GM12878 (cell line): ENCODE measurements around the gene SPACA1. TPM values are rescaled to one million over a fixed set of nuclear protein-coding genes. Genes with fewer than 3 reads are reported as not detected.

Experiments
- ATAC-seq: fragments of 200-7000 bp; cut with Tn5 transposase; 3 replicates; pipeline ENCODE4 v1.9.1; 2020; ENCODE audit warnings: mild to moderate bottlenecking, moderate library complexity
- BruUV-seq: library from RNA; stranded (reverse); fragments of 400-500 nt; replicated peaks from 2 replicates; lab custom pipeline; 2021; lab: Mats Ljungman, UMichigan
- CTCF ChIA-PET: fragments of 300-600 bp; sonication (Branson Sonifier 250); formaldehyde crosslinking; extraction: SDS; loops from one replicate; lab custom pipeline; 2021; ENCODE audit warnings: inconsistent platforms; lab: Yijun Ruan, JAX
- POLR2A ChIA-PET: fragments of 350-600 bp; formaldehyde crosslinking; extraction: SDS; loops from one replicate; lab custom pipeline; 2021; ENCODE audit warnings: inconsistent platforms; lab: Charles Lee
- RAD21 ChIA-PET: fragments of 300-600 bp; sonication (Branson Sonifier 250); formaldehyde crosslinking; loops from one replicate; lab custom pipeline; 2023; ENCODE audit warnings: antibody characterized with exemption; ENCODE audit not compliant: unreplicated experiment; lab: Charles Lee
- SMC1A ChIA-PET: fragments of 300-600 bp; sonication (Branson Sonifier 250); formaldehyde crosslinking; loops from one replicate; lab custom pipeline; 2023; ENCODE audit not compliant: unreplicated experiment, uncharacterized antibody; lab: Charles Lee
- DNase-seq: peaks from one replicate; pipeline ENCODE4 v3.0.0-alpha.2; 2011; ENCODE audit warnings: low read depth, low spot score
- FAIRE-seq: peaks from 3 replicates; lab custom pipeline; 2011; peaks lifted over from hg19 to GRCh38; lab: Jason Lieb, UNC
- H2AFZ ChIP-seq: 2 replicates; pipeline ENCODE4 v1.6.0; 2011; ENCODE audit warnings: low read depth, low read length, control low read depth; ENCODE audit not compliant: control insufficient read depth
- H3K27ac ChIP-seq: 2 replicates; pipeline ENCODE4 v1.5.1; 2011; ENCODE audit warnings: control low read depth; ENCODE audit not compliant: control insufficient read depth, insufficient read depth
- H3K27me3 ChIP-seq, 2 experiments: replicated peaks in 1 of 2; 2 replicates each; pipeline versions ENCODE4 v1.6.0 to v1.6.1; 2011; ENCODE audit warnings: low read length in 1 of 2; ENCODE audit not compliant: control insufficient read depth in 2 of 2, insufficient read depth in 2 of 2
- H3K36me3 ChIP-seq, 2 experiments: 2 replicates each; pipeline ENCODE4 v1.5.1; 2011; ENCODE audit warnings: low read length in 1 of 2; ENCODE audit not compliant: control insufficient read depth in 2 of 2, insufficient read depth in 2 of 2
- H3K4me1 ChIP-seq: 2 replicates; pipeline ENCODE4 v1.6.1; 2011; ENCODE audit warnings: mild to moderate bottlenecking, low read length, moderate library complexity, mixed read lengths; ENCODE audit not compliant: control insufficient read depth, insufficient read depth
- H3K4me2 ChIP-seq: 2 replicates; pipeline ENCODE4 v1.6.0; 2011; ENCODE audit warnings: control low read depth; ENCODE audit not compliant: control insufficient read depth, insufficient read depth
- H3K4me3 ChIP-seq: fragments of 200-600 bp; sonication (generic); 2 replicates; pipeline ENCODE4 v1.5.1; 2016
- H3K79me2 ChIP-seq: 2 replicates; pipeline ENCODE4 v1.6.0; 2011; ENCODE audit warnings: low read length; ENCODE audit not compliant: control insufficient read depth, insufficient read depth
- H3K9ac ChIP-seq: 2 replicates; pipeline ENCODE4 v1.8.0; 2011; ENCODE audit warnings: low read length, control low read depth, mixed read lengths; ENCODE audit not compliant: control insufficient read depth, insufficient read depth
- H3K9me3 ChIP-seq: replicated peaks from 3 replicates; pipeline ENCODE4 v1.5.1; 2011; ENCODE audit warnings: mild to moderate bottlenecking, low read length; ENCODE audit not compliant: control insufficient read depth, insufficient read depth
- H4K20me1 ChIP-seq: 2 replicates; pipeline ENCODE4 v1.6.0; 2011; ENCODE audit not compliant: control insufficient read depth, insufficient read depth
- BRCA1 ChIP-seq: IDR thresholded peaks from 2 replicates; pipeline ENCODE4 v1.6.1; 2011; ENCODE audit warnings: low read depth, low read length, improper control_type of control experiment
- CREM ChIP-seq: IDR thresholded peaks from 2 replicates; pipeline ENCODE4 v1.6.1; 2014; ENCODE audit warnings: antibody characterized with exemption, low read depth
- E2F4 ChIP-seq: IDR thresholded peaks from 2 replicates; pipeline ENCODE4 v1.6.1; 2012; ENCODE audit warnings: low read depth, low read length, improper control_type of control experiment
- ELK1 ChIP-seq: IDR thresholded peaks from 2 replicates; pipeline ENCODE4 v1.6.1; 2012; ENCODE audit warnings: low read depth, low read length, improper control_type of control experiment
- FOXM1 ChIP-seq: IDR thresholded peaks from 2 replicates; pipeline ENCODE4 v1.6.1; 2012; ENCODE audit warnings: low read depth, mild to moderate bottlenecking, inconsistent platforms, low read length, moderate library complexity
- JUNB ChIP-seq: IDR thresholded peaks from 2 replicates; pipeline ENCODE4 v1.6.1; 2016; ENCODE audit warnings: antibody characterized with exemption, mild to moderate bottlenecking
- MEF2B ChIP-seq: fragments of 450-650 bp; IDR thresholded peaks from 2 replicates; pipeline ENCODE4 v1.6.1; 2018; ENCODE audit warnings: mild to moderate bottlenecking, moderate library complexity; ENCODE audit not compliant: partially characterized antibody, poor library complexity, severe bottlenecking
- MTA2 ChIP-seq: fragments of 450-650 bp; IDR thresholded peaks from 2 replicates; pipeline ENCODE4 v1.6.1; 2016; ENCODE audit warnings: low read depth, mild to moderate bottlenecking, moderate library complexity
- MTA3 ChIP-seq: IDR thresholded peaks from 2 replicates; pipeline ENCODE4 v1.6.1; 2012; ENCODE audit warnings: low read length, inconsistent platforms, borderline replicate concordance
- NR2C2 ChIP-seq: IDR thresholded peaks from 2 replicates; pipeline ENCODE4 v1.6.1; 2011; ENCODE audit warnings: borderline replicate concordance, low read depth; ENCODE audit not compliant: control insufficient read depth, insufficient read length
- PKNOX1 ChIP-seq: fragments of 450-650 bp; IDR thresholded peaks from 2 replicates; pipeline ENCODE4 v1.6.1; 2016; ENCODE audit warnings: mild to moderate bottlenecking
- PML ChIP-seq: IDR thresholded peaks from 2 replicates; pipeline ENCODE4 v1.6.1; 2012; ENCODE audit warnings: low read length, inconsistent platforms
- POLR2AphosphoS2 ChIP-seq: IDR thresholded peaks from 2 replicates; pipeline ENCODE4 v1.6.1; 2011; ENCODE audit warnings: low read depth, mild to moderate bottlenecking, low read length, improper control_type of control experiment, moderate library complexity
- RAD51 ChIP-seq: fragments of 450-650 bp; IDR thresholded peaks from 2 replicates; pipeline ENCODE4 v1.6.1; 2016; ENCODE audit warnings: moderate library complexity, mild to moderate bottlenecking, inconsistent platforms
- REST ChIP-seq: IDR thresholded peaks from 2 replicates; pipeline ENCODE4 v1.6.1; 2012; ENCODE audit warnings: mild to moderate bottlenecking, low read depth, low read length
- SMAD5 ChIP-seq: IDR thresholded peaks from 2 replicates; pipeline ENCODE4 v1.6.1; 2016; ENCODE audit warnings: antibody characterized with exemption, low read depth
- STAT1 ChIP-seq: fragments of 450-650 bp; conservative IDR thresholded peaks from 2 replicates; pipeline ENCODE4 v1.6.1; 2014; ENCODE audit warnings: antibody characterized with exemption, mild to moderate bottlenecking
- TBL1XR1 ChIP-seq: IDR thresholded peaks from 2 replicates; pipeline ENCODE4 v1.6.1; 2012; ENCODE audit warnings: low read depth, low read length, improper control_type of control experiment
- YBX1 ChIP-seq: fragments of 450-650 bp; IDR thresholded peaks from 2 replicates; pipeline ENCODE4 v1.6.1; 2016; ENCODE audit warnings: antibody characterized with exemption
- WGBS: methylation state at CpG from one replicate; pipeline ENCODE4 v1.1.6; 2016; ENCODE audit warnings: low lambda C conversion rate; ENCODE audit not compliant: insufficient replicate concordance, insufficient coverage; ENCODE audit errors: missing lambda C conversion rate; 5-methylcytosine and 5-hydroxymethylcytosine counted together
- in situ Hi-C: fragments of 300-500 bp; cut with MboI; formaldehyde crosslinking; loops from 9 replicates; pipeline ENCODE4 v1.14.3; 2018; ENCODE audit warnings: mixed read lengths
- intact Hi-C: fragments of 100-400 bp; cut with micrococcal nuclease; formaldehyde crosslinking; loops from one replicate; pipeline ENCODE4 v1.14.2; 2022; ENCODE audit not compliant: unreplicated experiment
- polyA plus RNA-seq, 11 experiments: library from polyadenylated mRNA; depleted of rRNA in 4 of 11; unstranded in 6 of 11; stranded (reverse) in 5 of 11; fragments of >200 nt; fragmentation: Nextera tagmentation in 4 of 11; fragmentation: Illumina TruSeq in 1 of 11; extraction: Ambion mirVana in 4 of 11; extraction: Trizol in 1 of 11; gene quantifications; 1 replicate in 1 of 11; 2 replicates in 10 of 11; pipeline versions ENCODE4 v1.2.1 to v1.2.3, GENCODE V29; 2011 to 2016; ENCODE audit warnings: inconsistent platforms in 2 of 11, missing spikeins in 2 of 11, low read depth in 1 of 11
- total RNA-seq, 4 experiments: library from RNA; depleted of rRNA in 3 of 4; stranded (reverse); fragments of >200 nt in 3 of 4; fragmentation: Illumina TruSeq in 1 of 4; extraction: Trizol in 1 of 4; gene quantifications; 2 replicates each; pipeline versions ENCODE4 v1.2.1 to v1.2.3, GENCODE V29; 2013 to 2021

The SPACA1 gene
- total and polyA plus RNA-seq, 10 of the 15 experiments (the other 5 are each of a cell fraction or from before 2014, with no cell fraction given): not detected

- TF ChIP-seq REST (no peak), MTA2 (no peak), E2F4 (no peak), CREM (no peak)
These were observed 14.7 kb downstream of the SPACA1 start (continued) for GRCh38 chr6:88062376-88062775.

GRCh38 chr6:88072462-88072861 lies 24.8 kb downstream of the SPACA1 start:
- Histone ChIP-seq H3K36me3 (no peaks in the 10 kb centered on the region), H3K4me1 (no peaks in the 10 kb centered on the region), H3K9me3 (no peaks in the 10 kb centered on the region), H3K79me2 (no peaks in the 10 kb centered on the region), H3K27me3 (no peaks in the 10 kb centered on the region; a peak in 1 of 4 replicates), H3K4me3 (no peak overlapping the region), H2AFZ (no peak overlapping the region), H3K4me2 (no peak overlapping the region), H3K9ac (no peak overlapping the region), H3K27ac (no peak overlapping the region), H4K20me1 (no peaks in the 10 kb centered on the region)
- DNase-seq: no peak
- RAD21 ChIA-PET: no interaction called here
- no peak for ATAC-seq
- intact Hi-C loops: no loop called here
- no TSS peak for BruUV-seq
- CTCF ChIA-PET: no interaction called here
- FAIRE-seq: no peak
- POLR2A ChIA-PET: no interaction called here
- SMC1A ChIA-PET: interaction anchor here (1.1 to 1.3 kb wide), 2 partner anchors 9 to 10 kb away, joined by 3 to 4 read pairs; no protein-coding TSS in a partner anchor
- in situ Hi-C loops: no loop called here
- 90% methylated on average over 1 of the region's 1 CpG for WGBS
- TF ChIP-seq FOXM1: no peak
- no peak for TF ChIP-seq PKNOX1
- TF ChIP-seq PML: no peak
- no peak for TF ChIP-seq STAT1
- no peak for TF ChIP-seq TBL1XR1
- TF ChIP-seq SMAD5: no peak
- TF ChIP-seq RAD51: no peak
- TF ChIP-seq ELK1: no peak
- TF ChIP-seq YBX1: no peak
- TF ChIP-seq NR2C2: no peak
- TF ChIP-seq POLR2AphosphoS2: no peak
- TF ChIP-seq MTA3: no peak
- TF ChIP-seq MEF2B: no peak
- no peak for TF ChIP-seq JUNB
- TF ChIP-seq BRCA1: no peak
